ENCODE data around the gene MTHFD1L. TPM values are rescaled to one million over a fixed set of nuclear protein-coding genes. Genes with fewer than 3 reads are reported as not detected.

MTHFD1L gene
- total RNA-seq, 1 donor from 2014 or later = 53.2 TPM

DNA sequence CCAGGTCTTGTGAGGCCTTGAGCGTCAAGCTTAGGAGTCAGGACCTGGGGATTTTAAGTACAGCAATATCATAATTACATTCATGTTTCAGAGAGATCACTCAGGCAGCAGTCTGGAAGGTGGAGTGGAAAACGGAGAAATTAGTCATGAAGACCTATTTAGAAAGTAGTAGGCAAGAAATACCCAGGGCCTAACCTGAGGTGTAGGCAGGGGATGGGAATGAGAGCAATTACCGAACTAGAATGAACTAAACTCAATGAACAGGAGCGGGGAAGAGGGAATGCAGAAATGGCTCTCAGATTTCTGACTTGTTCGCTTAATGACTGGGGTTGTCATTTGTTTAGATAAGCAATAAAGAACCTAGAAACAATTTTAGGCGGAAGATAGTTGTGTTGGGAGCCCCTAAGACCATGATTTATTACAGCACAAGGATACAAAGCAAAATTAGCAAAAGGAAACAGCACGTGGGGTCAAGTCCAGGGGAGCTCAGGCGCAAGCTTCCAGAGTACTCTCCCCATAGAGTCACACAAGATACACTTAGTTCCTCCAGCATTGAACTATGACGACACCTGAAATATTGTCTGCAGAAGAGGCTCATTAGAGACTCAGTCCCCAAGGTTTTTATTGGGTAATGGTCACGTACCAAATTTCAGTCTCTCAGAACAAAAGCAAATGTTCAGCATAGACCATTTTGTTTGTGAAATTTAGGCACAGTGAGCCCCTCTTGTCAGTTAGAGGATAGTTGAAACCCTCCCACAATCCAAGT lies 195.4 kb downstream of the MTHFD1L start:
- FAIRE-seq = no peak
- Histone ChIP-seq H3K27me3 (ENCODE audit: control insufficient read depth, insufficient read depth, low read length) (no peaks in the 10 kb centered on the region), H3K36me3 (ENCODE audit: control insufficient read depth, insufficient read depth, low read length) (peaks cover 1% of the 10 kb centered on the region), H3K4me3 (ENCODE audit: low read depth, low read length) (no peak overlapping the region)
- DNase-seq (ENCODE audit: low read depth) = no peak
- TF ChIP-seq, protein P1, sequence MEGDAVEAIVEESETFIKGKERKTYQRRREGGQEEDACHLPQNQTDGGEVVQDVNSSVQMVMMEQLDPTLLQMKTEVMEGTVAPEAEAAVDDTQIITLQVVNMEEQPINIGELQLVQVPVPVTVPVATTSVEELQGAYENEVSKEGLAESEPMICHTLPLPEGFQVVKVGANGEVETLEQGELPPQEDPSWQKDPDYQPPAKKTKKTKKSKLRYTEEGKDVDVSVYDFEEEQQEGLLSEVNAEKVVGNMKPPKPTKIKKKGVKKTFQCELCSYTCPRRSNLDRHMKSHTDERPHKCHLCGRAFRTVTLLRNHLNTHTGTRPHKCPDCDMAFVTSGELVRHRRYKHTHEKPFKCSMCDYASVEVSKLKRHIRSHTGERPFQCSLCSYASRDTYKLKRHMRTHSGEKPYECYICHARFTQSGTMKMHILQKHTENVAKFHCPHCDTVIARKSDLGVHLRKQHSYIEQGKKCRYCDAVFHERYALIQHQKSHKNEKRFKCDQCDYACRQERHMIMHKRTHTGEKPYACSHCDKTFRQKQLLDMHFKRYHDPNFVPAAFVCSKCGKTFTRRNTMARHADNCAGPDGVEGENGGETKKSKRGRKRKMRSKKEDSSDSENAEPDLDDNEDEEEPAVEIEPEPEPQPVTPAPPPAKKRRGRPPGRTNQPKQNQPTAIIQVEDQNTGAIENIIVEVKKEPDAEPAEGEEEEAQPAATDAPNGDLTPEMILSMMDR (IDR thresholded peaks at IDR 0.05; ENCODE audit: insufficient read depth, low read length, severe bottlenecking) = no peak

DNA sequence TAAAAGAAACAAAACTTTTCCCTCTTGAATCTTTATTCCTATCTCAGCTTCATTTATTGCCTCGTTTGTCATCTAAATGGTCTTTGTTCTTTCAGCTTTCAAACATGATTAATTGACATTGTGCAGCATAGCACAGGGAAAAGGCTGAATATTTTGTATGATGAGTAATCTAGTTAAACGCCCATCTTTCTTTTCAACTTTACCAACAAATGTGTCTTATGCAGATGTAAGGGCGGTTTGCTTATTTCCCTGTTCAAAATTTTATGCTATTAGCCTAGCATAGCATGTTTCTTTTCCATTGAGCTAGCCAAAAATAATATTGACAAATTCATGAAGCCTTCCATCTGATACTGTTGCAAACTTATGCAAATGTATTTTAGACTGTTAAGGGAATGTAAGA lies 197.8 kb downstream of the MTHFD1L start:
- FAIRE-seq (no peak), DNase-seq (ENCODE audit: low read depth) (peak; percentile 45)
- H3K4me3 ChIP-seq (ENCODE audit: low read depth, low read length) = no peak overlapping the region

DNA sequence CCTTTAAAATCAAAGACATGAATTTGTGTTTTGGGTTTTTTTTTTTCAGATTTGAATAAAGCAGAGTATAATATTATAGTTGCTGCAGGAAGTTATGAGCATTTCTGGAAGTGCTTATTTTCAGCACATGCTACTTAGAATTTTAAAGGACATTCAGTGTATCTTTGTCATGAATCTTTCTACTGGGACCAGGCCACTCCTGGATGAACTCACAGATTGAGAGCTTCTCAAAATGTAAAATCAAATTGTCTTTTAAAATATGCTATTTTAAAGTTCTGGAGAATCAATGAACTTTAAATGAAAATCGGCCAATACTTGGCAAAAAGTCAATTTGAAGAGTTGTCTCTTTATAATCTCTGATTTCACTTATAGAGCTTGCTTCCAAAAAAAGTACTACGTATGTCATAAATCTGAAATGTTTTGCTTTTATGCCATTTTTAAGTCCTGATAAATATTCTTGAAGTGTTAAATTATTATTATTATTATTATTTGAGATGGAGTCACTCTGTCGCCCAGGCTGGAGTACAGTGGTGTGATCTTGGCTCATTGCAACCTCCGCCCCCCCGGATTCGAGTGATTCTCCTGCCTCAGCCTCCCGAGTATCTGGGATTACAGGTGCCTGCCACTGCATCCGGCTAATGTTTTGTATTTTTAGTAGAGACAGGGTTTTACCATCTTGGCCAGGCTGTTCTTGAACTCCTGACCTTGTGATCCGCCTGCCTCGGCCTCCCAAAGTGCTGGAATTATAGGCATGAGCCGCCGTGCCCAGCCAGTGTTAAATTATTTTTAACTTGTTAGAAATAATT lies 198.5 kb downstream of the MTHFD1L start:
- TF ChIP-seq, protein P1 (IDR thresholded peaks at IDR 0.05; ENCODE audit: insufficient read depth, low read length, severe bottlenecking) = no peak
- no peak for FAIRE-seq
- peaks cover 1% of the 10 kb centered on the region for H3K36me3 ChIP-seq (ENCODE audit: control insufficient read depth, insufficient read depth, low read length)
- H3K27me3 ChIP-seq (ENCODE audit: control insufficient read depth, insufficient read depth, low read length) = no peaks in the 10 kb centered on the region
- H3K4me3 ChIP-seq (ENCODE audit: low read depth, low read length) = no peak overlapping the region
- no peak for DNase-seq (ENCODE audit: low read depth)

More for the DNA sequence above, 197.8 kb downstream of the MTHFD1L start:
- TF ChIP-seq, protein P1 (IDR thresholded peaks at IDR 0.05; ENCODE audit: insufficient read depth, low read length, severe bottlenecking) = no peak
- Histone ChIP-seq H3K36me3 (ENCODE audit: control insufficient read depth, insufficient read depth, low read length) (peaks cover 1% of the 10 kb centered on the region), H3K27me3 (ENCODE audit: control insufficient read depth, insufficient read depth, low read length) (no peaks in the 10 kb centered on the region)

DNA sequence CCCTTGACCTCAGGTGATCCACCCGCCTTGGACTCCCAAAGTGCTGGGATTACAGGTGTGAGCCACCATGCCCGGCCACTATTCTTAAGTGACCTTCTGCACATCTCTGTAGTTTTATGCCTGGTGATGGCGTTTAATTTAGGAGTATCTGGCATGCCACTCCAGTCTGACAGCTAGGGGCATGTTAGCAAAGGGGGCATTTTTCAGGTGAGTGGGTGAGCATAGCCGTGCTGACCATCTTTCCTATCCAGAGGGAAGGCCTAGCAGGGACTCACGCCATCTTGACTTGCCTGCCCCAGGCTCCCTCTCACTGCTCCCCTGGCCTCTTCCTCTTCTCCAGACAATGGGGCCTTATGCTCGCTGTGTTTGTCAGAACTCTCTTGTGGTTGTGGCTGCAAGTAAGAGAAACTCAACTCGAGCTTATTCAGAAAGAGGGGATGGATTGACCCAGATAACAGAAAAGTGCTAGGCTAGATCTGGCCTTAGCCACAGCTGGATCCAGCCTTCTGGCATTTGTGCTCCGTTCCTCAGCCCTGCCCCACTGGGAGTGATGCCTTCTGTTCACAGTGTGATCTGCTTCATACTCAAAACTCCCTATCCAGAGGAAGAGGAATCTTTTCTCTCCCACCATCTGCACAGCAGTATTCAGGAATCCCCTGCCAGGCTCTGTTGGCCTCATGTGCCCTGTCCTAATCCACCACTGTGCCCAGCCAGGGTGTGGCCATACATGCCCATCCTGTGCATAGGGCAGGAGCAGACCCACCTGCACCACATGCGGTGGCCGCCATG lies 199.7 kb downstream of the MTHFD1L start:
- DNase-seq (ENCODE audit: low read depth) = no peak
- FAIRE-seq = no peak

More for the DNA sequence above, 199.7 kb downstream of the MTHFD1L start:
- Histone ChIP-seq H3K27me3 (ENCODE audit: control insufficient read depth, insufficient read depth, low read length) (no peaks in the 10 kb centered on the region), H3K4me3 (ENCODE audit: low read depth, low read length) (no peak overlapping the region), H3K36me3 (ENCODE audit: control insufficient read depth, insufficient read depth, low read length) (peaks cover 4% of the 10 kb centered on the region)
- TF ChIP-seq, protein P1 (IDR thresholded peaks at IDR 0.05; ENCODE audit: insufficient read depth, low read length, severe bottlenecking) = no peak
